ENCODE measurements around the gene PDZRN3.

PDZRN3 gene

DNA sequence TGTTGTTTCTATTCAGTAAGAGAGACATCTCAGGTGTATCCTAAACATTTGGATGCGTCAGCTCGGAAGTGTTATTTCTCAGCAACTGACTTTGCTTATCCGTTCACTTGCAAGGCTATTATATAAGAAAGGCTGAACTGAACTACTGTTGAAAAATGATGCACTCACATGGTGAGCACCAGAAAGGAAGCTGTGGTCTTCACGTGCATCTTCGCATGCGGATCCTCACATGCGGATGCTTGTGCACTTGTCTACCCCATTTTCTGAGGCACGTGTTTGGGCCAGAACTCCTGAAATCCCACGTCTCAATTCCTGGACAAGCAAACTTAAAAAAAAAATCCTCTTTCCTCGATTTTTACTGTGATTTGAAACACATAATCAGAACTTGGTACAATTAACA, 63.2 kb downstream of the PDZRN3 start:
- ChIA-PET POLR2A (no interaction called here), CTCF (no interaction called here)
- DNase-seq (ENCODE audit: extremely low spot score) = no peak
- TF ChIP-seq CTBP1 (IDR thresholded peaks at IDR 0.05; ENCODE audit: borderline replicate concordance) = no peak
- TF ChIP-seq SP1 (IDR thresholded peaks at IDR 0.05) = no peak

DNA sequence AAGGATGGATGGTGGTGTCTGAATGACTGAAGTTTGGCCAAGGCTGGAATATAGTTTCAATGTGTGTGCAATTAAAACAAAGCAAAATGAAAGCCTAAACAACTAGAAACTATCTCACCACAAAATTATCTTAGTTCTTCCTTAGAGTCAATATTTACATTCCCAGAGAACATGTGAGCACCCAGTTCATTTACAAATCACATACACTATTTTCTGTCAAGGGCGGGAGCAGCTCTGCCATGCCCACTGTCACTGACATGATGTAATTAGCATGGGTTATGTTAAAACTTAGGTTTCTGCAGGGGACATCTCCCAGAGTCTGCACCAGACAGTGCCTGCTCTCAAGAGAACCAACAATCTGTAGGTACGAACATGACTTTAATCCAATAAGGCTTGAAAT, 65.0 kb downstream of the PDZRN3 start:
- ChIA-PET CTCF (interaction anchor here (0.7 kb wide), 1 partner anchor 625 kb away, joined by 3 read pairs; no protein-coding TSS in a partner anchor), POLR2A (interaction anchor here (0.8 kb wide), 1 partner anchor 9 kb away, joined by 3 read pairs; no protein-coding TSS in a partner anchor)
- no peak for DNase-seq (ENCODE audit: extremely low spot score)
- TF ChIP-seq ELF4 (IDR thresholded peaks at IDR 0.05) (no peak), CTBP1 (IDR thresholded peaks at IDR 0.05; ENCODE audit: borderline replicate concordance) (no peak), L3MBTL2 (conservative IDR thresholded peaks at IDR 0.05) (no peak), FOXK2 (IDR thresholded peaks at IDR 0.05) (no peak), FOXA1 (IDR thresholded peaks at IDR 0.05) (no peak), SP1 (IDR thresholded peaks at IDR 0.05) (no peak), ARNT (IDR thresholded peaks at IDR 0.05) (no peak), BHLHE40 (IDR thresholded peaks at IDR 0.05; ENCODE audit: borderline replicate concordance) (no peak), HDGF (IDR thresholded peaks at IDR 0.05; ENCODE audit: borderline replicate concordance) (no peak), SUZ12 (IDR thresholded peaks at IDR 0.05) (no peak), FOXM1 (IDR thresholded peaks at IDR 0.05; ENCODE audit: borderline replicate concordance) (no peak), NFRKB (IDR thresholded peaks at IDR 0.05) (no peak), ZNF384 (IDR thresholded peaks at IDR 0.05) (no peak), LEF1 (IDR thresholded peaks at IDR 0.05; ENCODE audit: borderline replicate concordance) (no peak), TARDBP (IDR thresholded peaks at IDR 0.05) (no peak)
- TF ChIP-seq, protein P1, sequence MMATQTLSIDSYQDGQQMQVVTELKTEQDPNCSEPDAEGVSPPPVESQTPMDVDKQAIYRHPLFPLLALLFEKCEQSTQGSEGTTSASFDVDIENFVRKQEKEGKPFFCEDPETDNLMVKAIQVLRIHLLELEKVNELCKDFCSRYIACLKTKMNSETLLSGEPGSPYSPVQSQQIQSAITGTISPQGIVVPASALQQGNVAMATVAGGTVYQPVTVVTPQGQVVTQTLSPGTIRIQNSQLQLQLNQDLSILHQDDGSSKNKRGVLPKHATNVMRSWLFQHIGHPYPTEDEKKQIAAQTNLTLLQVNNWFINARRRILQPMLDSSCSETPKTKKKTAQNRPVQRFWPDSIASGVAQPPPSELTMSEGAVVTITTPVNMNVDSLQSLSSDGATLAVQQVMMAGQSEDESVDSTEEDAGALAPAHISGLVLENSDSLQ (IDR thresholded peaks at IDR 0.05) = no peak

DNA sequence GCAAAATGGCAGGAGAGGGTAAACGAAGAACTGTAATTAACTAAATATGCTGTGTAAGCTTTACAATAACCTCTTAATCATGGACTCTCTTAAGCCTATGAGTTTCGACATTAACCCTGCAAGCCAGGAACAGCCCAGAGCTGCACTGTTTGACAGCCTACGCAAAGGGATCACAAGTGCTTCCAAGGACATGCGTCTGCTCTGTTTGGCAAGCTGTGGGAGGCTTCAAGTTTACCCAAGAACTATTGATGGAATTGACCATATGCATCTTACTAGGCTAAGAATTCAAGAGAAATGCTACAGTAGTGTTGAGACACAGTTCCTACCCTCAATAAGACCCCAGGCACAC, 66.0 kb downstream of the PDZRN3 start:
- no peak for DNase-seq (ENCODE audit: extremely low spot score)
- TF ChIP-seq ARNT (IDR thresholded peaks at IDR 0.05) (no peak), FOXM1 (IDR thresholded peaks at IDR 0.05; ENCODE audit: borderline replicate concordance) (no peak), LEF1 (IDR thresholded peaks at IDR 0.05; ENCODE audit: borderline replicate concordance) (no peak), FOXK2 (IDR thresholded peaks at IDR 0.05) (no peak), BHLHE40 (IDR thresholded peaks at IDR 0.05; ENCODE audit: borderline replicate concordance) (no peak)
- ChIA-PET CTCF (interaction anchor here (0.6 kb wide), 1 partner anchor 44 kb away, joined by 3 read pairs; no protein-coding TSS in a partner anchor), POLR2A (no interaction called here)

DNA sequence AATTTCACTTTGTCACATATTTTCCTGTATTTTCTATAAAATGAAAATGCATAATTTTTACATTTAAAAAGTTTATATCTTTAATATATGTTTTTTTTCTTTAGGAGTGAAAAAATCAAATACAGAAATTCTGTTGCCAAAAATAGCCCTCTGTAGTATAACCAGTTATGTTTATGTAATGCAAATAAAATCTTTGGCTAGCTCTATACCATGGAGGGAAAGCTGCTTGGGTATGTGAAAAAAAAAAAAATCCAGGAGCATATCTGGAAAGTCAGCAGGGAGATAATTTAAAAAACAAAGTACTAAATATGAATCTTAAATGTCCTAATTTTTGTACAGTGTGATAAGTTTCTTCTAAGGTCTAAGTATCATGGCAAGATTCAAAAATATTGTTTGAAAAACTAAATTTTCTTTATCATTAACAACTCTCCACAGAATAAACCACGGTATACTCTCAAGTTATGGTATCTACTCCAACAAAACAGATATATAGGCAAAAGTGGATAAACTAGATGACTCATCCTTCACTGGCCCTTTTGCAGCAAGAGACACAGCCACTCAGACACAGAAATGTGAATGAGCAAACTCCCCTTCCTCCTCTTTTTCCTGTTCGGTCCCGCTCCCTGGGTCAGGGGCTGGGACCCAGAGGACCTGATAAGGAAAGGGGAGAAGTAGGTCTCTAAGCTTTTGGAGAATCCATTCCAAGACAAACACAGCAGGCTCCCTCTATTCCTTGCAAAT, 66.6 kb downstream of the PDZRN3 start:
- POLR2A ChIA-PET = no interaction called here
- TF ChIP-seq NFRKB (IDR thresholded peaks at IDR 0.05) (no peak), FOXM1 (IDR thresholded peaks at IDR 0.05; ENCODE audit: borderline replicate concordance) (no peak), TARDBP (IDR thresholded peaks at IDR 0.05) (no peak), FOXK2 (IDR thresholded peaks at IDR 0.05) (no peak), L3MBTL2 (conservative IDR thresholded peaks at IDR 0.05) (no peak), FOXA1 (IDR thresholded peaks at IDR 0.05) (no peak), ARNT (IDR thresholded peaks at IDR 0.05) (no peak), BHLHE40 (IDR thresholded peaks at IDR 0.05; ENCODE audit: borderline replicate concordance) (no peak), LEF1 (IDR thresholded peaks at IDR 0.05; ENCODE audit: borderline replicate concordance) (no peak), SUZ12 (IDR thresholded peaks at IDR 0.05) (no peak), ELF4 (IDR thresholded peaks at IDR 0.05) (no peak)
- TF ChIP-seq, protein P1 (IDR thresholded peaks at IDR 0.05) = no peak
- no peak for DNase-seq (ENCODE audit: extremely low spot score)
- CTCF ChIA-PET = interaction anchor here (0.6 kb wide), 1 partner anchor 44 kb away, joined by 3 read pairs; no protein-coding TSS in a partner anchor

DNA sequence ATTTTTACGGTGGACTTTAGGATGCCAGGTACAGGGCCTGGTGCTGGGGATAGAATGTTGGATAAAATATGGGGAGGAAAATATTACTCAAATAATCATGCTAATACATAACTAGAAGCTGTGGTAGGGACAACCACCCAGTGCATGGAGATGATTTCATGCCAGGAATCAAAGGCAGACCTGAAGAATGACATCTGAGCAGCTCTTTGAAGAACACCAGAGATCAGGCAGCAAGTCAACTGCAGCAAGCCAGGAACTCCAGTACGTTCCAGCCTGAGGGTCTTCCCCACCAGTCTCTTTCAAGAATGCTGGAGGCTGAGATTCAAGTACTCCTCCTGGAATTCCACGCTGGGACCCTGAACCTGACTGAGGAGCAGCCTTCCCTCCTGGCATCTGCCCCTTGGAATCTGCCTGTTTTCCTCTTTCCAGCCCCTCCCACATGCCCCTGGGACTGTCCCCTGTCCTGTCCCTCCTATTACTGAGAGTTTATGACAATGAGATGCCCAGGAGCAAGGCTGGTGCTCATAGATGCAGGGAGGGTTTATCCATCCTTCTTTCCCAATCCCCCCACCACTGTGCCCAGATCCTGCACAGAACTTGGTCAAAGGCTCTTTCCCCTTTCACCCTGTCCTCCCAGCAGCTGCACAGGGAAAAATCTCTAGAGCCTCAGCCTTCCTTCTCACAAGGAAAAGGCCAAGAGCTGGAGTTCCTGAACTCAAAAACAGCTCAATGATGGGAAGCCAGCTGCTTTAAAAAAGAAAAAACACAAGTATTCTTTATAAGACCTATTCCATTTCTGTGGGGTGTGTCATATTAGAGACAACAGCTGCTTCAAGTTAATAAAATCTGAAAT, 68.0 kb downstream of the PDZRN3 start:
- ChIA-PET POLR2A (no interaction called here), CTCF (interaction anchor here (1.3 kb wide), 1 partner anchor 15 kb away, joined by 4 read pairs; no protein-coding TSS in a partner anchor)
- TF ChIP-seq SUZ12 (IDR thresholded peaks at IDR 0.05) = no peak
- TF ChIP-seq LEF1 (IDR thresholded peaks at IDR 0.05; ENCODE audit: borderline replicate concordance) = no peak
- no peak for TF ChIP-seq L3MBTL2 (conservative IDR thresholded peaks at IDR 0.05)
- no peak for TF ChIP-seq HDGF (IDR thresholded peaks at IDR 0.05; ENCODE audit: borderline replicate concordance)
- TF ChIP-seq TARDBP (IDR thresholded peaks at IDR 0.05) = no peak
- TF ChIP-seq CTBP1 (IDR thresholded peaks at IDR 0.05; ENCODE audit: borderline replicate concordance) = no peak
- TF ChIP-seq ZNF384 (IDR thresholded peaks at IDR 0.05) = no peak
- TF ChIP-seq FOXM1 (IDR thresholded peaks at IDR 0.05; ENCODE audit: borderline replicate concordance) = no peak
- no peak for TF ChIP-seq SP1 (IDR thresholded peaks at IDR 0.05)
- no peak for TF ChIP-seq NFRKB (IDR thresholded peaks at IDR 0.05)
- no peak for DNase-seq (ENCODE audit: extremely low spot score)

DNA sequence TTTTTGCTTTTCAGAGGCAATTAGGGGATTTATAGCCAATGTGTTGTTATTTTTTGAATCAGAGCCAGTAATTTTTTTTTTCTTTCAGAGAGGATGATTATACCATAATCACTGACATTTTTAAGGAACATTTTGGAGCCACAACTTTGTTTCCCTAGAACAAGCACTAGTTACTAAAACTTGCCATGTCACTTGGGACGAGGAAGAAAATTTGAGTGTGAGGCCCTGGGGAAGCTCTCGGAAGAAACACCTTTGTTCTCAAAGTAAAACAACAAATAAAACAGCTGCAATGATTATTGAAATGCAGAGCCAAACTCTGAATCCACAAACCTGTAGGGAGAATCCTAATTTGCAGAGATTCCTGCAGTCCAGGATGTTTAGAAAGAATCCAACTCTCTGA, 69.7 kb downstream of the PDZRN3 start:
- no peak for DNase-seq (ENCODE audit: extremely low spot score)
- ChIA-PET POLR2A (no interaction called here), CTCF (no interaction called here)
- TF ChIP-seq BHLHE40 (IDR thresholded peaks at IDR 0.05; ENCODE audit: borderline replicate concordance) (no peak), FOXM1 (IDR thresholded peaks at IDR 0.05; ENCODE audit: borderline replicate concordance) (no peak), HDGF (IDR thresholded peaks at IDR 0.05; ENCODE audit: borderline replicate concordance) (no peak), ARNT (IDR thresholded peaks at IDR 0.05) (no peak), L3MBTL2 (conservative IDR thresholded peaks at IDR 0.05) (no peak), FOXK2 (IDR thresholded peaks at IDR 0.05) (no peak), ZNF384 (IDR thresholded peaks at IDR 0.05) (no peak), ELF4 (IDR thresholded peaks at IDR 0.05) (no peak), CTBP1 (IDR thresholded peaks at IDR 0.05; ENCODE audit: borderline replicate concordance) (no peak), NFRKB (IDR thresholded peaks at IDR 0.05) (no peak), FOXA1 (IDR thresholded peaks at IDR 0.05) (no peak), SUZ12 (IDR thresholded peaks at IDR 0.05) (no peak), TARDBP (IDR thresholded peaks at IDR 0.05) (no peak), LEF1 (IDR thresholded peaks at IDR 0.05; ENCODE audit: borderline replicate concordance) (no peak), SP1 (IDR thresholded peaks at IDR 0.05) (no peak)
- TF ChIP-seq, protein P1 (IDR thresholded peaks at IDR 0.05) = no peak
